ENCODE results near the gene CHST8.
A peak's percentile ranks its signal among the peaks of the same experiment; 100 is the strongest.

Gene CHST8

GRCh38 chr19:33775731-33776487 is 154.2 kb downstream of the CHST8 start:
- no peak overlapping the region for H3K27ac ChIP-seq
- no peak for TF ChIP-seq CTCF (conservative IDR thresholded peaks at IDR 0.05)

- TF ChIP-seq CTCF (conservative IDR thresholded peaks at IDR 0.05), result no peak
Measured at GRCh38 chr19:33777351-33777750, 155.6 kb downstream of the CHST8 start.

GRCh38 chr19:33777753-33778088 is 156.0 kb downstream of the CHST8 start:
- TF ChIP-seq CTCF (conservative IDR thresholded peaks at IDR 0.05), result no peak
- H3K27ac ChIP-seq, result no peak overlapping the region

More at GRCh38 chr19:33777351-33777750, 155.6 kb downstream of the CHST8 start:
- H3K27ac ChIP-seq, result no peak overlapping the region

- TF ChIP-seq CTCF (conservative IDR thresholded peaks at IDR 0.05), result peak; percentile 100
- peak overlapping the region; percentile 47; the same call in 1 of the 2 replicates for H3K27ac ChIP-seq
Measured at GRCh38 chr19:33778089-33778791, 156.5 kb downstream of the CHST8 start.

- no peak for TF ChIP-seq CTCF (conservative IDR thresholded peaks at IDR 0.05)
- no peak overlapping the region for H3K27ac ChIP-seq
Measured at GRCh38 chr19:33779849-33780248, 158.1 kb downstream of the CHST8 start.

- no peak for TF ChIP-seq CTCF (conservative IDR thresholded peaks at IDR 0.05)
Measured at GRCh38 chr19:33780251-33780650, 158.5 kb downstream of the CHST8 start.

GRCh38 chr19:33780746-33781145 is 159.0 kb downstream of the CHST8 start:
- H3K27ac ChIP-seq, result no peak overlapping the region

More at GRCh38 chr19:33780251-33780650, 158.5 kb downstream of the CHST8 start:
- no peak overlapping the region for H3K27ac ChIP-seq

More at GRCh38 chr19:33780746-33781145, 159.0 kb downstream of the CHST8 start:
- no peak for TF ChIP-seq CTCF (conservative IDR thresholded peaks at IDR 0.05)
